Measurements from ENCODE around the gene PPP1R9A.
"Not testable (repeated sequence)": the region's sequence is repeated elsewhere in the genome, so short reads cannot be mapped to it uniquely, and the experiment has no call there.

The PPP1R9A gene

DNA sequence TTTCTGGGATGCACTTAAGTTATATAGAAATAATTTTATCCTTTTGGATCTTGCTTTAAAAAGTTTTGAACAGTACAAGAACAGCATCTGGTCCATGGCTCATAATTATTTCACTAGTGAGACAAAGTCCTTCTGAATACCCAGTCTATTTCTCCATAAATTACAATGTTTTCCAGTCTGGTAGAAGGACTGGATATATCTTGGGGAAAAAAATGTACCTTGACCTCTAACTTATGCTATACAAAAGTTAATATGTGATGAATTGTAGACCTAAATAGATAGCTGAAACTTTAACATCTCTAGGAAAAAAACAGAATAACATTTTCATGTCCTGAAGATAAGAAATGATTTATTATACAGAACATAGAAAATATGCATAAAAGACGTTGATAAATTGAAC lies 88.5 kb downstream of the PPP1R9A start:
- no peak overlapping the region for H3K4me3 ChIP-seq (ENCODE audit: low read depth, low read length)
- TF ChIP-seq, protein P1, sequence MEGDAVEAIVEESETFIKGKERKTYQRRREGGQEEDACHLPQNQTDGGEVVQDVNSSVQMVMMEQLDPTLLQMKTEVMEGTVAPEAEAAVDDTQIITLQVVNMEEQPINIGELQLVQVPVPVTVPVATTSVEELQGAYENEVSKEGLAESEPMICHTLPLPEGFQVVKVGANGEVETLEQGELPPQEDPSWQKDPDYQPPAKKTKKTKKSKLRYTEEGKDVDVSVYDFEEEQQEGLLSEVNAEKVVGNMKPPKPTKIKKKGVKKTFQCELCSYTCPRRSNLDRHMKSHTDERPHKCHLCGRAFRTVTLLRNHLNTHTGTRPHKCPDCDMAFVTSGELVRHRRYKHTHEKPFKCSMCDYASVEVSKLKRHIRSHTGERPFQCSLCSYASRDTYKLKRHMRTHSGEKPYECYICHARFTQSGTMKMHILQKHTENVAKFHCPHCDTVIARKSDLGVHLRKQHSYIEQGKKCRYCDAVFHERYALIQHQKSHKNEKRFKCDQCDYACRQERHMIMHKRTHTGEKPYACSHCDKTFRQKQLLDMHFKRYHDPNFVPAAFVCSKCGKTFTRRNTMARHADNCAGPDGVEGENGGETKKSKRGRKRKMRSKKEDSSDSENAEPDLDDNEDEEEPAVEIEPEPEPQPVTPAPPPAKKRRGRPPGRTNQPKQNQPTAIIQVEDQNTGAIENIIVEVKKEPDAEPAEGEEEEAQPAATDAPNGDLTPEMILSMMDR (IDR thresholded peaks at IDR 0.05; ENCODE audit: insufficient read depth, low read depth, low read length, missing control alignments): no peak
- DNase-seq (ENCODE audit: low read depth): no peak

DNA sequence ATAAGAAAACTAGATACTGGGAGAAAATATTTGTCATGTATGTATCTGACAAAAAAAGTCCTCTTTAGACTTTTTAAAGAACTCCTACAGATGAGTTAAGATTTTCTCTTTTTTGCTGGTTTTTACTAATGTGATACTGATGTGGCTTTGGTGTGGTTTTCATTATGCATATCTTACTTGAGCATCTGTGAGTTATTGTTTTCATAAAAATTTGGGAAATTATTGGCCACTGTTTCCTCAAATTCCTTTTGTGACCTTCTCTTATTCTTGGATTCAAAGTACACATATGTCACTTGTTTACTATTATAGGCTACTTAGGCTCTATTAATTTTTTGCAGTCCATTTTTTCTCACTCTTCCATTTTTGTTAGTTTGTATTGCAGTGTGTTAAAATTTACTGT lies 89.0 kb downstream of the PPP1R9A start:
- DNase-seq (ENCODE audit: low read depth): no peak
- TF ChIP-seq, protein P1 (IDR thresholded peaks at IDR 0.05; ENCODE audit: insufficient read depth, low read depth, low read length, missing control alignments): no peak
- no peak overlapping the region for H3K4me3 ChIP-seq (ENCODE audit: low read depth, low read length)

DNA sequence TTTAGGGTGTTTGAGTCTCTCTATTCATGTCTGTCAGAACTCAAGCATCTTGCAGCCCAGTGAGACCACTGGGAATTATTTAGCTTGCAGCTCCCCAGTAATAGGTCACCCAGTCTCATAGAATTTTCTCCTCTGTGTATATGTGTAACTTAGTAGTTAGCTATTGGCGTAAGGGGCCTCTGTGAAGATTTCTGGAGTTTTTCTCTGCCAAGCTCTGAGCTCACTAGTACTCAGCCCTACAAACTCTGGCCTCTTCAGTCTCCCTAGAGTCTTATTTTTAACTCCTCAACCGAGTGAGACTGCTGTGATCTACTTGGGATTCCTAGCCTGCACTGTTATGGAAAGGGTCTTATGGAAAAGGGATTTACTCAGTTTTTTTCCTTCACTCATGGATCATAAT lies 90.2 kb downstream of the PPP1R9A start:
- TF ChIP-seq, protein P1 (IDR thresholded peaks at IDR 0.05; ENCODE audit: insufficient read depth, low read depth, low read length, missing control alignments): no peak

DNA sequence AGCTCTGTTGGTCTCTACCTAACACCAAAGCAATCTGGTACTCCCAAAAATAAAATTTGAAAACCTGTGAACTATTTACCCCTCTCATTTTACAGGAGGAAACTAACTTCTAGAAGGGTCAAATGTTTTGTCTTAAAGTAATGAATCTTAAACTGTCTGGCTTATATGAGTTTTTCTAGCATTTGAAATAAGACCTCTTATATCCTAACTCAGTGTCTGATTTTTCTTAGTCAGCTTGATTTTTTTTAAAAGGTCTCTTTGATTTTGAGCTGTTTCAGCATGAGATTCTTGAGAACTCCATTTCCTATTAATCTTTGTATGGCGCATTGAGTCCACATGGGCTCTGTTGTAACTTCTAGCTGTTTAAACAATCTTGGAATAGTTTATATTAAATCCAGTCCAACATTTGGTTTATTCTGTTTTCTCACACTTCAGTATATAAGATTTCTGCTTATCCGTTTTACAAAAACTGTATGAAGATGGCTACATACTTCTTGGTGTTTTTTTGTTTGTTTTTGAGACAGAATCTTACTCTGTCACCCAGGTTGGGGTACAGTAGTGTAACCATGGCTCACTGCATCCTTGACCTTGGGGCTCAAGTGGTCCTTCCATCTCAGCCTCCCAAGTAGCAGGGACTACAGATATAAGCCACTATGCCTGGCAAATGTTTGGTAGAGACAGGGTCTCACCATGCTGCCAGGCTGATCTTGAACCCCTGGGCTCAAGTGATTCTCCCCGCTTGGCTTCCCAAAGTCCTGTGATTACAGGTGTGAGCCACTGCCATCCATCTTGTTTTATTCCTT lies 91.1 kb downstream of the PPP1R9A start:
- TF ChIP-seq, protein P1 (IDR thresholded peaks at IDR 0.05; ENCODE audit: insufficient read depth, low read depth, low read length, missing control alignments): no peak
- DNase-seq (ENCODE audit: low read depth): no peak

More for the DNA sequence above, 90.2 kb downstream of the PPP1R9A start:
- no peak for DNase-seq (ENCODE audit: low read depth)
- H3K4me3 ChIP-seq (ENCODE audit: low read depth, low read length): no peak overlapping the region

DNA sequence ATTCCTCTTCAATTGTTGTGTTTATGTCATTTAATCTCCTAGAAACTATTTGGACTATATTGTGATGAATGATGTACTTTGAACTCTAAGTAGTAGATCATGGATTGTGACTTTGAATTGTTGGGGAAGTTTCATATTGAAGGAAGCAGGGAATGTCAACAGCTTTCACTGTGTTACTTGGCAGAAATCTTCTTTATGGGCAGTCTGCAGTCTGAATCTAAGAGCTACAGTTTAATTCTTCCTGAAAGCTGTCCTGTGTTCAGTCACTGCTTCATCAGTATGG lies 91.6 kb downstream of the PPP1R9A start:
- no peak for DNase-seq (ENCODE audit: low read depth)
- TF ChIP-seq, protein P1 (IDR thresholded peaks at IDR 0.05; ENCODE audit: insufficient read depth, low read depth, low read length, missing control alignments): no peak
- no peak overlapping the region for H3K4me3 ChIP-seq (ENCODE audit: low read depth, low read length)

More for the DNA sequence above, 91.1 kb downstream of the PPP1R9A start:
- no peak overlapping the region for H3K4me3 ChIP-seq (ENCODE audit: low read depth, low read length)

DNA sequence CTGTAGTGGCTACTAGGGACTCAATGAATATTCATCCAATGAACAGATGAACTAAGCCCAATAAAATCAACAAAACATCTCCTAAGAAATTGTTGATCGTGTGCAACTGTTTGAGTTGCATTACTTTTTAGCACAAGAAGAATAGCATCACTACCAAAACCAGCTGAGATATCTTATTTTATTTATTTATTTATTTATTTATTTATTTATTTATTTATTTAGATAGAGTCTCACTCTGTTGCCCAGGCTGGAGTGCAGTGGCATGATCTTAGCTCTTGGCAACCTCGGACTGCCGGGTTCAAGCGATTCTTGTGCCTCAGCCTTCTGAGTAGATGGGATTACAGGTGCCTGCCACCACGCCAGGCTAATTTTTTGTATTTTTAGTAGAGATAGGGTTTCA lies 92.2 kb downstream of the PPP1R9A start:
- not testable (repeated sequence) for DNase-seq (ENCODE audit: low read depth)

DNA sequence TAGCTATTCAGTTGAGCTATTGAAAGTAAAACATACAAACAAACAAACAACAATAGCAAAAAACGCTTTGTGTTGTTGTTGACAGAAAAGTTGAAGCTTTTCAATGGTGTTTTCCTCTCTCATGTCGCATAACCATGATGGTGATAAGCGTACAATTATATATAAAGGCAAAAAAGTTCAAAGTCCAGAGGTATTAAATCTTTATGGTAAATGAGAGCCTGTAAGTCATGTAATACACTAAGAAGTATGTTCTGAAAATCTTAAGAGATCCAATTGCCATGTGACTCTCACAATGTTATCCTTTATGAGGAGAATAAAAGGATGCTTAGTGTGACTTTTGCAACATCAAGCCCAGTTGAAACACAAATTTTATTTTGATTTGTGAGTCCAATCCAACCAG lies 93.9 kb downstream of the PPP1R9A start:
- DNase-seq (ENCODE audit: low read depth): no peak
- H3K4me3 ChIP-seq (ENCODE audit: low read depth, low read length): no peak overlapping the region
- TF ChIP-seq, protein P1 (IDR thresholded peaks at IDR 0.05; ENCODE audit: insufficient read depth, low read depth, low read length, missing control alignments): no peak

More for the DNA sequence above, 92.2 kb downstream of the PPP1R9A start:
- not testable (repeated sequence) for H3K4me3 ChIP-seq (ENCODE audit: low read depth, low read length)

All from GM12865 (cell line).